ENCODE measurements around the gene PHYKPL.

DNA sequence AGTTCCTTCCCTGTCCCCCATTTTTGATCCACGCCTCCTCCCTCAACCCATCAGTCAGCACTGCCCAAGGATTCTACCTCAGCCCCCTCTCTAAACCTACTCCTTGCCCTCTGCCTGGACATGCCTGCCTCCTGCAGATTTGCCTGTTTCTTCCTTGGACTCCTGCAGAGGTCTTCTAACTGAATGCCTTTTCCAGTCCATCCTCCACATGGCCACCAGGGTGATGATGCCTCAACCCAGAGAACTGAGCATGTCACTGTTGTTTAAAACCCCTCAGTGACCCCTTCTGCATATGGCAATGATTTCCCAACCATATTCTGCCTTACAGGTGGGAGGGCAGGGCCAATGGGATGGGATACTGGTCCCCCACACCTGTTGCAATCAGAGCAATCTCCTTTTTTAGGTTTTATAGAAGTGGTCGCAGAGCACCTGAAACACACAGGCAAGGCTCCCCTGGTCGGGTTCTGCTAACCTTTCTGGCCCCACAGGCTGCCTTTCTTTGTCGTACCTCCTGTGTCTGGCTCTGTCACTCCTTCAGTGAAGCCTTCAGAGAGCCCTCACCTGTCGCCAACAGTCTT lies 9.3 kb downstream of the PHYKPL start:
- TF ChIP-seq, protein P1, sequence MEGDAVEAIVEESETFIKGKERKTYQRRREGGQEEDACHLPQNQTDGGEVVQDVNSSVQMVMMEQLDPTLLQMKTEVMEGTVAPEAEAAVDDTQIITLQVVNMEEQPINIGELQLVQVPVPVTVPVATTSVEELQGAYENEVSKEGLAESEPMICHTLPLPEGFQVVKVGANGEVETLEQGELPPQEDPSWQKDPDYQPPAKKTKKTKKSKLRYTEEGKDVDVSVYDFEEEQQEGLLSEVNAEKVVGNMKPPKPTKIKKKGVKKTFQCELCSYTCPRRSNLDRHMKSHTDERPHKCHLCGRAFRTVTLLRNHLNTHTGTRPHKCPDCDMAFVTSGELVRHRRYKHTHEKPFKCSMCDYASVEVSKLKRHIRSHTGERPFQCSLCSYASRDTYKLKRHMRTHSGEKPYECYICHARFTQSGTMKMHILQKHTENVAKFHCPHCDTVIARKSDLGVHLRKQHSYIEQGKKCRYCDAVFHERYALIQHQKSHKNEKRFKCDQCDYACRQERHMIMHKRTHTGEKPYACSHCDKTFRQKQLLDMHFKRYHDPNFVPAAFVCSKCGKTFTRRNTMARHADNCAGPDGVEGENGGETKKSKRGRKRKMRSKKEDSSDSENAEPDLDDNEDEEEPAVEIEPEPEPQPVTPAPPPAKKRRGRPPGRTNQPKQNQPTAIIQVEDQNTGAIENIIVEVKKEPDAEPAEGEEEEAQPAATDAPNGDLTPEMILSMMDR (IDR thresholded peaks at IDR 0.05; ENCODE audit: low read length), result no peak
- no peak for TF ChIP-seq EZH2 (IDR thresholded peaks at IDR 0.05; ENCODE audit: borderline replicate concordance, low read length)
